Fibroblast of skin of abdomen (primary cell): Measurements from ENCODE around the gene SPPL2B.

Experiments
- DNase-seq: peaks from one replicate; pipeline ENCODE4 v3.0.0-alpha.2; 2013

The SPPL2B gene

GRCh38 chr19:2323707-2324106 lies 4.8 kb upstream of the SPPL2B start:
- no peak for DNase-seq

- DNase-seq = no peak
Measured at GRCh38 chr19:2324220-2324948, 4.1 kb upstream of the SPPL2B start.

GRCh38 chr19:2325281-2326046 lies 3.0 kb upstream of the SPPL2B start:
- no peak for DNase-seq

- no peak for DNase-seq
Measured at GRCh38 chr19:2326699-2327360, 1.7 kb upstream of the SPPL2B start.

GRCh38 chr19:2327773-2328400 lies 597 bp upstream of the SPPL2B start:
- peak; percentile 84 for DNase-seq

GRCh38 chr19:2329149-2329478 lies 630 bp downstream of the SPPL2B start:
- no peak for DNase-seq

- no peak for DNase-seq
Measured at GRCh38 chr19:2329501-2329916, 1.0 kb downstream of the SPPL2B start.

- no peak for DNase-seq
Measured at GRCh38 chr19:2330255-2330631, 1.8 kb downstream of the SPPL2B start.

GRCh38 chr19:2330632-2331284 lies 2.3 kb downstream of the SPPL2B start:
- DNase-seq = no peak

- DNase-seq = no peak
Measured at GRCh38 chr19:2331601-2332246, 3.2 kb downstream of the SPPL2B start.

- DNase-seq = no peak
Measured at GRCh38 chr19:2332341-2333026, 4.0 kb downstream of the SPPL2B start.

- no peak for DNase-seq
Measured at GRCh38 chr19:2333027-2333806, 4.7 kb downstream of the SPPL2B start.

- no peak for DNase-seq
Measured at GRCh38 chr19:2333807-2334211, 5.3 kb downstream of the SPPL2B start.

- DNase-seq = no peak
Measured at GRCh38 chr19:2334426-2334825, 5.9 kb downstream of the SPPL2B start.

- no peak for DNase-seq
Measured at GRCh38 chr19:2334986-2335846, 6.7 kb downstream of the SPPL2B start.

GRCh38 chr19:2335848-2336247 lies 7.4 kb downstream of the SPPL2B start:
- no peak for DNase-seq

GRCh38 chr19:2336528-2337328 lies 8.2 kb downstream of the SPPL2B start:
- DNase-seq = no peak

GRCh38 chr19:2337329-2337707 lies 8.8 kb downstream of the SPPL2B start:
- peak; percentile 64 for DNase-seq

GRCh38 chr19:2338055-2338615 lies 9.7 kb downstream of the SPPL2B start:
- no peak for DNase-seq
